ENCODE data around the gene TLE1.
"Not testable (repeated sequence)": the region's sequence is repeated elsewhere in the genome, so short reads cannot be mapped to it uniquely, and the experiment has no call there.

The TLE1 gene

DNA sequence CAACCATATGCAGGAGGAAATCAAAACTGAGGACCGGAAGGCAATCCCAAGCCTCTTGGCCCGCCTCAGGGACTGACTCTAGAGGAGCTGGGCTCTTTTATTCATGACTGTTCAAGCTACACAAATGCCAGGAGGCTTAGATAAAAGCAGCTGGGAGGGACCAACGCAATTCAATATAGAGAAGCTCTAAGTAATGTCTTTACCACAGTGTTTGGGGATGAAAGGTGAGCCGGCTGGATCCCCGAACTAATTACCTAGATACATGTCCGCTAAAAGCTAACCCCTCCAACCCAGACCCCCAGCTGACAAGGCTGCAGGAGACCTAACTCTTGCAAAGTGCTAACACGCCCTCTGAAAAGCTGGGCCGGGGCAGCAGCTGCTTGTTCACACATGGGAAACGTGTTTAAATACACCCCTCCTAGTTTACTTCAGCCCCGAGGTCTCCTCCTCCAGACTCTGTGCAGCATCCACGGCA is 67.5 kb downstream of the TLE1 start:
- no peak for DNase-seq

DNA sequence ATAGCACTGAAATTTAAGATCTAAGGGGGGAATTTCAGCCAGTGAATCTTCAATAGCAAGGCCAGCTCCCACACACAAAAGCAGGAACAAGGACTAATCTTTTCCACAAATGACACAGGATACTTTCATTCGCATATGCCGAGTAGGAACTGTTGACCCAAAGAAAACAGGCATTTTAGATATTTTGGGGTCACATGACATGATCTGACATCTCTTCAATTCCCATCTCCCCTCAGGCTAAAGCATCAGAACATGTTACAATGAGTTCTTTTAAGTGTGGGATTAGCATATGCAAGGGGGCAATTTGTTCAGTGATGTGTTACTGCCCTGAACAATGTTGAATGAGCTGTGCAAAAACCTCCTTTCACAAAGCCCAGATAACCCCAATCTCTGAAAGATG is 68.2 kb downstream of the TLE1 start:
- DNase-seq: no peak

DNA sequence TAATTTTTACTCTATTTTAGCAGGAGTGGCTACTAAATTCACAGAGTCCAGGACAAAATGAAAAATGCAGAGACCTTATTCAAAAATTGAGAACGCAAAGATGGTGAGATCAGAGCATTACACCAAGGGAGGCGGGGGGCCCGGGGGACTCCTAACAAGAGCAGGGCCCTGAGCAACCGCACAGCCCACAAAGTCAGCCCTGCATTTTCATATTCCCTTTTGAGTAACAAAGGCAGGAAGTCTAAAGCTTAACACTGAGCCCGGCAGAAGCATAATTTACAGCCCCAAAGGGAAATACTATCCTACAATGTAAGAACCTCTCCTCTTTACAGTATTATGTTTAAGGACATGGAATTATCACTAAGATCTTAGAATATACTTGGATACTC is 69.4 kb downstream of the TLE1 start:
- DNase-seq: no peak

DNA sequence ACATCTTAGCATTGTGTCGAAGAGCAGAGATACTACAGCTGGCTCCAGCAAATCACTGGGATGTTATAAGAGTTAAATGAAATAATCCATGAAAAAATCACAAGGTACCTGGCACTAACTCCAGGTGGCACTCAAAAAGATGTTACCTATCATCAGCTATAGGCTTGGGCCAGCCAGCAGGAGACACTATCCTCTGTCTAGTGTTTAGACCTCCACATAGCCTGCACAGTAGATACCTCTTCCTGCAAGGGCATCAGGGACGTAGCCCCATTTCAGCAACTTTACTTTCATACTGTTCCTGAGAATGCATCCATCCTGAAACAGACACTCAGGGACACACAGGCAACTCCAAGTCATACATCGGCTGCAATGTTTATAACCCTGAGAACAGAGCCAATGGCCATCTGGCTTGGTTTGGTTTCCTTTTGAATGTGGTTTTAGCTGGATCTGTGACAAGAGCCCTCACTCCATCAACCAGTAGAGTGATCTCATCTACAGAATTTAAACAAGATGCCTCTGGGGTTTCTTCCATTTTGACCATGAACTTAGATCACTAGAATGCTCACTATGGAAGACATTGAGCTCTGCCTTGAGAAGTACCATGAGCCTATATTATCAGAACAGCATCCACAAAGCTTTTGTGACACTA is 69.9 kb downstream of the TLE1 start:
- no peak for DNase-seq

DNA sequence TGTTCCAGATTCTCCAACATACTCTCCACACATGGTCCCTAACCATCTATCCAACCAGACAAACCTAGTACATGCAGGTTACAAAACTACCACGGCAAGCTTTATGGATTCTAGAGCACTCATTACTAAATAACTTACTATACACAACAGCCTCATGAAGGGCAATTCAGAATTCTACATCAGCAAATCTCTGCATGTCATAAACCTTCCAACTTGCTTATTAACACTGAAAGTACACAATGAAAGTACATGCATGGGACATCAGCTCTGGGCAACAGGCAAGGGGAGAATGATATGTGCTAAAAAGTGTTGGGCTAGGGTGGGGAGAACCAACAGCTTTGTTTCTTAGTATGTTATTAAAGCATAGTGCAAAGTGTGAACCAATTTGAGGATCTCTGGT is 70.4 kb downstream of the TLE1 start:
- no peak for DNase-seq

DNA sequence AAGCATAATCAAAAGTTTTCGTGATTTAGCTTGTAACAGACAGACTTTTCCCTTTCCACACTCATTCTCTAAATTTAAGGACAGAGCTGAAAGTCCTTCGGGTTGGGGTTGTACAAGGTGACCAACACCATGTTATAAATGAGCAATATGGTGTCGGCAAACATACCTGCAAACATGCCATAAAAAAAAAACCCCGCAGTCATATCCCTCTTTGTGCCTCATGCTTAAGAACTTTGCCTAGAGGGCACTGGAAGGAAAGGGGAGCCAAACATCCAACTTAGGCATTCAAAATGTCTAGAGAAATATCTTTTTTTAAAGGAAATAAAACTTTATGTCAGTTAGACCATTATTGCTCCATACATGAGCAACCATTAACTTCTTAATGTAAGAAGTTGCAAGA is 73.2 kb downstream of the TLE1 start:
- no peak for DNase-seq

DNA sequence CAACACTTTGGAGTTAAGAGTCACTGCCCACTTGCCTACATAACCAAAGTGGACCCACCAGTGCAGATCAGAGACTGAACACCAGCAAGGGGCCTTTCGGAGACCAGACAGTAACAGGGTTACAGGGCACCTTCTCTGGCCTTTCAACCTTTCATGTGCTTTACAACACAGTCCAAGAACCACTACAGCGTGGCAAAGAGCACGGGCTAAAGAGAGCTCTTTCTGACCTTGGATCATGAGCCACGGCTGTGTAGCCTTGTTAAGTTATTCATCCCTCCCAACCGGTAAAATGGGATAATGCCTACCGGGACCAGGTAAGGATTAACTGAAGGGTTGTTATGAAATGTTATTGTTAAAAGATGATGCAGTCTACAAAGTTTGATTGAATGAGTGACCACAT is 75.0 kb downstream of the TLE1 start:
- no peak for DNase-seq

DNA sequence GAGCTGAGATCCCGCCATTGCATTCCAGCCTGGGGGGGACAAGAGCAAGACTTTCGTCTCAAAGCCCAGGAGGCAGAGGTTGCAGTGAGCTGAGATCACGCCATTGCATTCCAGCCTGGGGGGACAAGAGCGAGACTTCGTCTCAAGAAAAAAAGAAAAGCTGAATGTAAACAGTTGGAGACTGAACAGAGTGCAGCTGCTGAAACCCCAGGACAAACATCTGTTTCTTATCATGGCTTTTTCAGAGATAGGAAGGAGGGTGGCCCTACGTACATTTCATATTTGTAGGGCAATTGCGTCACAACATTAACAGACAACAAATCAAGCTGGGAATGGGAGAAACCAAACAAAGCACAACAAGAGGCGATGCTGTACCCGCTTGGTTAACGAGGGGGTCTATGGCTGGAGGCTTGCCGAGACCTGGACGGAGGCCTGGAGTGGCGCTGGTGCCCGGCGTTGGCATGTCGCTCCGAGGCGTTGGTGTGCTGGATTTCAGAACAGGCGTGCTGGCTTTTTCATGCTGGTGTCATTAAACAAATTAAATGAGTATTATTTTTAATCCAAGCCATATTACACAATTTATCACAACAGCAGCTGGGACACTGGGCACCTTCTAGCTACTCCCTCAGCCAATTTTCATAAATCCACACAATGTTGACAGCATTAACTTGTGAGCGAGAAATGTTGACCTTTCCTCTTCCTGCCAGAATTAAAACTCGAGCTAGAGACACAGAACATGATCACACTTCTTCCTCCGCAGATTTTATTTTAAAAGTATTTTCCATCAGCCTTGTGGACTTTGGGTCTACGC is 76.1 kb downstream of the TLE1 start:
- DNase-seq: no peak

DNA sequence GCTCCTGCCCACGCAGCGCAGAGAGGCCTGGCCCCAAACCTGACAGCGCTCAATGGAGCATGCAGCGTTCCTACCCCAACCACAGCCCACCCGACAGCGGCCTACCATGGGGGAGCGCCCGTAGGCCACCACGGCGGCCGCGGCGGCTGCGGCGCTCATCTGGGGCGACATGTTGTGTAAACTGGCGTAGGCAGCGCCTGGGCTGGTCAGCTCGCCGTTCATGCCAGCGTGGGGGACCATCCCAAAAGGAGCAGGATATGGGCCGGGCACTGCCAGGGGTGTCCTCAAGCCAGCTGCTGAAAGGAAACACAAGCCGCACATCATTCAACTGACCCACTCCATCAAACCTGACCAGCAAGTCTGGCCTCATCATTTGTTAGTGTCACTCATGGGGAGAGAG is 77.7 kb downstream of the TLE1 start:
- DNase-seq: no peak

DNA sequence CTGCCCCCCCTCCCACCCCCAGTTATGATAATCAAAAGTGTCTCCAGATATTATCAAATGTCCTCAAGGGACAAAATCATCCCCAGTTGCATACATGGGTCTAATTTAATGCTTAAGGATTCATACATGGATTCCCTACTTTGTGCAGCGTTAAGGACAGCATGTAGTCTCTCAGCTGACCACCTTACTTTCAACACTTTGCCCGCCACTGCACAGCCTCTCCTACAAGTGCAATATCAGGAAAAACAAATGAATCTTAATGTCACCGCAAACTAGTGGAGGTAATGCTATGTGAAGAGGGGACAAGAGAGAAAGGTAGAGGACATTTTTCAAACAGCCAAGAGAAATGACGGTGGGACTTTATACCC is 78.6 kb downstream of the TLE1 start:
- no peak for DNase-seq

DNA sequence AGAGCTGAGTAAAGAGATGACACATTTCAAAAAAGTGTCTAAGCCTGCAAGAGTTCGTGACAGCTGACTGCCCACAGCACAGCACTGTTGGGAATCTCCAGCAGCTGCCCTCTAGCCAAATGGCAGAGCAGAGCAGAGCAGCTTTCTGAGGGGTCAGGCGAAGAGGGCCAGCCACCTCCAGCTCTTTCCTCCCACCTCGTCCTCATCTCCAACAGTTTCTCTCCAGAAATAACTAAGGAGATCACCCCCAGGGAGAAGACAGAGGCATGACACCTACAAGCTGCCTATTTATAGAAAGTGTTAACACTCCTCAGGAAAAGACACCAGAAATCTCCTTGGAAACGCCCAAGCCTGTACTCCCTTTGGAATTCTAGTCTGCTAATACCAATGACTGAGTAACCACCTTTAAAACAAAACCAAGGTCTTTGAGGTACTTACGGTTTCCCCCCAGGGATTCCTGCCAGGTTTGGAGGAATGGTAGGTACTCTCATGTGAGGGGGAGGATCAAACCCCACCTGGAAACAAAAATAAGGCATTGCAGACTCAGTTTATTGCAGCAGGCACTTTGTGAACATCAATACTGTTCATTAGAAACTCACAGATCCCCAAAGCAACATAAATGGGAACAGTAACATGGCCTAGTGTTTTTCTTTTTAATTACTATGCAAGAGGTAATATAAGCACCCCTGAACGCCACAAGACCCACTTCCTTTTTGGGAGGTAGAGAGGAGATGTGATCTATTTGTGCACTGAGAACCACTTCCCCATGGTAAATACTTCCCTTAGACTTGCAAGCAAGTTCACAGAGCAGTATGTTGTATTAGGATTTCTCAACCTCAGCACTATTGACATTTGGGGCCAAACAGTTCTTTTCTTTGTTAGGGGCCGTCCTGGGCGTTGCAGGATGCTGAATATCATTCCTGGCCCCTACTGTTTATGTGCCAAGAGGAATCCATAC is 79.3 kb downstream of the TLE1 start:
- no peak for DNase-seq

DNA sequence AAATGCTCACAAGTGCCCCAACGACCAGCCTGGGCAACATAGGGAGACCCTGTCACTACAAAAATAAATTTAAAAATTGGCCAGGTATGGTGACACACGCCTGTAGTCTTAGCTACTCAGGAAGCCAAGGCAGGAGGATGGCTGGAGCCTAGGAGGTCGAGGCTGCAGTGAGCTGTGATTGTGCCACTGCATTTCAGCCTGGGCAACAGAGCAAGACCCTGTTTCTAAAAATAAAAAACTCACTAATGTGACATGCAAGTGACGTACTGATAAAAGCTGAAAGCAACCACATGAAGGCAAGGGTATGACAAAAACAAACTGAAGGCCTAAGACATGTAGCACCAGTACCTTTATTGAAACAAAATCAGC is 81.1 kb downstream of the TLE1 start:
- no peak for DNase-seq

DNA sequence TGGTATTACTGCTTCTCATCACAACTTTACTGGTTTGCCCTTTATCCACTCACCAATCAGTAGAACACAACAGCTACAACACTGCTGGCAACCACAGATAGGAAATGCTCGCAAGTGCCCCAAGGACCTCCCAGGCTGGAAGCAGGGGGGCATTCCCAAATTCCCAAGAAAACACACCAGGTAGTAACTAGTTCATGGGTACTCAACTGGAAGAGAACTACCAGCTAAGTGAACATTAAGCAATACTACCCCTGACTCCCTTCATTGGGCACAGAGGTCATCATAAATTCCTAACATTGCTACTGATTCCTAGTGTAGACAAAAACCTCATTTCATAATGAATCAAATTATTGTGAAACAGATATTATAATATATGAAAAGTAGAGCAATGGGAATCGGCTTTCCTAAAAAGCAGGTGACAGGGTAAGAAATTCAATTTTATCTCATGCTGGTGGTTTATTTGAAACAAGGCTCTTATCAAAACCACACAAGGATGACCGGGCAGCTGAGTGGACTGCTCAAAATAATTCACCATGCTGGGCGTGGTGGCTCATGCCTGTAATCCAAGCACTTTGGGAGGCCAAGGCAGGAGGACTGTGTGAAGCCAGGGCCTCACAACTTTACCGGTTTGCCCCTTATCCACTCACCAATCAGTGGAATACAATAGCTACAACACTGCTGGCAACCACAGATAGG is 81.6 kb downstream of the TLE1 start:
- no peak for DNase-seq

DNA sequence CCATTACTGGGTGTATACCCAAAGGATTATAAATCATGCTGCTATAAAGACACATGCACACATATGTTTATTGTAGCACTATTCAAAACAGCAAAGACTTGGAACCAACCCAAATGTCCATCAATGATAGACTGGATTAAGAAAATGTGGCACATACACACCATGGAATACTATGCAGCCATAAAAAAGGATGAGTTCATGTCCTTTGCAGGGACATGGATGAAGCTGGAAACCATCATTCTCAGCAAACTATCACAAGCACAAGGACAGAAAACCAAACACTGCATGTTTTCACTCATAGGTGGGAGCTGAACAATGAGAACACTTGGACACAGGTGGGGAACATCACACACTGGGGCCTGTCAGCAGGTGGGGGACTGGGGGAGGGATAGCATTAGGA is 83.1 kb downstream of the TLE1 start:
- DNase-seq: not testable (repeated sequence)

DNA sequence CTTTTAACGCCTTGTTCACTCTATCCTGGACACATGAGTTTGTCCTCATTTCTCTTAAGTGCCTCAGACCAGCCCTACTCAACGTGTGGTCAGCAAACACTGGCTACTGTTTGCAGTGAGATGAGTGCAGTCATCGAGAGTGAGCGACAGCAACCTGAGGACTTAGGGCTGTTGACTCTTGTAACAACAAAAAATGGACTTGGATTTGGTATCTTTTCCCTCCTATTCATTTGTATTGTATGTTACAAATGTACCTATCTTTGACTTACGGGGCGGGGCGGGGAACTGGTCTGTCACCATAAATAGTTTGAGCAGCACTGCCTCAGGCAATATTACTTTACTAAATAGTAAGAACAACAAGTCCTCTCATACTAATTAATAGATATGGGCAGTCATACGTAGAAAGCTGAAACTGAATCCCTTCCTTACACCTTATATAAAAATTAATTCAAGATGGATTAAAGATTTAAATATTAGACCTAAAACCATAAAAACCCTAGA is 84.1 kb downstream of the TLE1 start:
- no peak for DNase-seq

DNA sequence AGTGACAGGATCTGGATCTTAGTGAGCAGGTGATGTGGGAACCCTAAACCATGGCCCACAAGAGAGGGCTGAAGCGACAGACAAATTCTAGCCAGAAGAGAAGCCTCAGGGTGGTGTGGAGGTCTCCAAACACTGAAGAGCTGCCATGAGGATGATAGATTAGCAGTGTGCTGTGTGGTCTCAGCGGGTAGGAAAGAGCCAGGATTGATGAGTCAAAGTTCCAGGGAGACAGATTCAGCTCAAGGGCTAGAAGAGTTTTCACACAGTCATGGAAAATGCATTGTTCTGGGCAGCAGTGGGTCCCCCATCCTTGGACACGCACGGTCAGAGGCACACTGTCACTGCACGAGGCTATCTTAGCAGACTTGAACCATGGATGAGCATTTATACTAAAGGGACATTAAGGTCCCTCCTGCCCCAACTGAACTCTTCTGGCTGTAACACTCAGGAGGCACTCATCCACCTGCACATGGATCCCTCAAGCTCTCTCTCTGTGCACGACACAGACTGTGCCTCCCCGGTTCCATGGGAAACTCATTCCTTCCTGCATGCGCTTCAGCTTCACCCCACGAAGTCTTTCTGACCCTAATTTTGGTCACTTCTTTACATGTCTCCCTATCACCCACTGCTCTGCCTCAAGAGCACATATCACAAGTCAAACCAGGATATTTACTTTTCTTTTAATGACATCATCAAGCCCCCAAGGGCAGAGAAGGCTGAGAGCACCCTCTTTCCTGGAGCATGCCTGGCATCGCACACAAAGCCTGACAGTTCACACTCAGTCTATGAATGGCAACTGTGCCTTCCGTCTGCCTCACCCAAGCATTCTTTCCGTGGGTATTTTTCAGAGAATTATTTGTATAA is 84.8 kb downstream of the TLE1 start:
- no peak for DNase-seq

DNA sequence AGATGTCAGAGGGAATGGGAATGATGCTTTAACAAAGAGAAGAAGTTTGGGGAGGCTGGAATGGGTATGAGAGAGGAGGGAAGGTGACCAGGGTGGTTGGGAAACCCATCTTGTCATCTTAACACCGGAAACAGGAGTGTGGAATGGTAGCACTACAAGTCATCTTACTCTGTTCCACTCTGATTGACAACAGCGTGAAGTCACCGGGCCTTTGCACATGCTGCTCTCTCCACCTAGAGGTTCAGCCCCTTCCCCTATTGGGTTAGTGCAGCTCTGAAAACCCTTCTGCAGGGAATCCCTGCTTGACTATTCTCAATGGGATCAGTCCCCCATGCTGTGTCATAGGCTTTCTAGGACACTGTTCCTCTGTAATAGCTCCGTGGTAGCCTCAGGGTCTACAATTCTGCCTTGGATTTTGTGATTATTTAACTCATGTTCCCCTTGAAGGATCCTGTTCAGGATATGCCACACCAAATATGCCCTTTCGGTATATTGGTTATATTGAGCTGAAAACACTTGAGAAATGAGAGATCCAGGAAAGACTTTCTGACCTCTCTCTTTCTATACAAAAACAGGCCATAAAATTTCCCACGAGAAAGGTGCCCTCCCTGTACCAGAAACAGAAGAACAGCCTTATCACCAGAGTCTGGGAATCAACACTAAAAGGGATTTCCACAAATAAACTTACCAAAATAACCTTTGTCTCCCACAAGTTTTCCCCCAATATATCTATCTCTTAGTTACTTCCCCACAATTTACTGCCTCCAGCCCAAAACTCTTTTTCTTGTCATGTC is 86.3 kb downstream of the TLE1 start:
- no peak for DNase-seq

DNA sequence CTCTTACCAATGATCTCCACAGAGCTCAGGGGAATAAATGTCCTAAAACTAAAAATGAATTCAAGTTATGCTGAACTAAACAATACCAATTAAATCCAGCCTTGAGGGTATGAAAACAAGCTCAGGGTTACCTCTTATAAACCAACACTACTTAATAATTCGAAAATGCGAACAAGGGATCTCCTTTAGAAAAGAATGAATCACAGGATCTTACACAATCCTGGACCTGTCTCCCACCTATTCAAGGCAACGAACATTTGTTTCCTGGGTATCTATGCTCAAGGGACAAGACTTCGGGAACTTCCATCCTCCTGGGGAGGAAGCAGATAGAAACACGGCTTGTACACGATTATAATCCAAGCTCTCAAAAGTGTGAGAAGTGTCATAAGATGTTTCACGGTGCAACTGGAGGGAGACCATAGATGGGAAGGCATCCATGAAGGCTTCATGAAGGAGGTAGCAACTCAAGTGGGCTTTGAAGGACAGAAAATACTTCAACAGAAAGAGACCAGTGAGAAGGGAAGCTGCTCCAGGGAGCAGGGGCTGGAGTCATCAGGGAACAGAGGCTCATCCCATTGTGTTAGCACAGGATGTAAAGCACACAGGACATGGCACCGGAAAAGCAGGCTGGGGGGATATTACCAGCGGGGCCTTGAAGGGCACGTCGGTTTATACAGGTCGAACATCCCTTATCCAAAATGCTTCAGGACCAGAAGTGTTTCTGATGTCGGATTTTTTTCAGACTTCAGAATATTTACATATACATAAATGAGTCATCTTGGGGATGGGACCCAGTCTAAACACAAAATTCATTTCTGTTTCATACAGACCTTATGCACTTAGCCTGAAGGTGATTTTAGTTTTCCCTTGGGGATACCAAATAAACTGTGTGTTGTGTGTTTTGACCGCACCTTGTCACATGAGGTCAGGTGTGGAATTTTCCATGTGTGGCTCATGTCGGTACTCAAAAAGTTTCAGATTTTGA is 87.4 kb downstream of the TLE1 start:
- DNase-seq: no peak

DNA sequence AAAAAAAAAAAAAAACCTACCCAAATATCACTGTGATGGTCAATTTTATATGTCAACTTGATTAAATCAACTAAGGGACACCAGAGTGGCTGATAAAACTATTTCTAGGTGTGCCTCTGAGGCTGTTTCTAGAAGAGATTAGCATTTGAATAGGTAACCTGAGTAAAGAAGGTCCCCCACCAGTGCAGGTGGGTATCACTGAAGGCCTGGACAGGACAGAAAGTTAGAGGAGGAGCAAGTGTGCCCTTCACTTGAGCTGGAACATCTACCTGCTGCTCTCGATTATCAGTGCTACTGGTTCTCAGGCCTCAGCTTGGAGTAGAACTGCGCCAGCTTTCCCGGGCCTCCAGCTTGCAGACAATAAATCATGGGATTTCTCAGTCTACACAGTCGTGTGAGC is 88.7 kb downstream of the TLE1 start:
- DNase-seq: no peak

DNA sequence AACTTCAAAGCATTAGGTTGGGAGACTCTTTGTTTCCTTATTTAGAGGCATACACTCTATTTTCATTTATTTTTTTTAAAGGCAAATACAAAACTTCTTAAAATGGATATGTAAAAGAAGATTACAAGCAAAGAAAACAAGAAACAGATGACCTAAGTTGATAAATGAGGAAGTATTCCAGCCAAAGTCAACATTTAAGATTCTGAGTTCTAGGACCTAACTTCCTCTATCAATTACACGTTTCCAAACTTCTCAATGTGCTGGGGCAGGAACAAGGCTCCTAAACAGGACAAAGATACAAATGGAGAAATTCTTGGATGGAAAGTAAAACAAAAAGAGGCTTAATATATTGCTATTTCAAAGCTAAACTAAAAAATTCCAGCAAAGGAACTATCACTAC is 89.5 kb downstream of the TLE1 start:
- DNase-seq: no peak

Measured in NCI-H1436 treated with DMSO at 0.1 percent for 48 hours (cell line).